GM21423 (cell line): ENCODE results near the gene CTDSP1.
A peak's percentile ranks its signal among the peaks of the same experiment; 100 is the strongest.

Experiments used
- ATAC-seq: cut with Tn5 transposase; IDR thresholded peaks from one replicate; pipeline ENCODE4 v1.9.1; 2021; ENCODE audit warnings: mild to moderate bottlenecking, moderate library complexity; ENCODE audit not compliant: unreplicated experiment

Gene CTDSP1

DNA sequence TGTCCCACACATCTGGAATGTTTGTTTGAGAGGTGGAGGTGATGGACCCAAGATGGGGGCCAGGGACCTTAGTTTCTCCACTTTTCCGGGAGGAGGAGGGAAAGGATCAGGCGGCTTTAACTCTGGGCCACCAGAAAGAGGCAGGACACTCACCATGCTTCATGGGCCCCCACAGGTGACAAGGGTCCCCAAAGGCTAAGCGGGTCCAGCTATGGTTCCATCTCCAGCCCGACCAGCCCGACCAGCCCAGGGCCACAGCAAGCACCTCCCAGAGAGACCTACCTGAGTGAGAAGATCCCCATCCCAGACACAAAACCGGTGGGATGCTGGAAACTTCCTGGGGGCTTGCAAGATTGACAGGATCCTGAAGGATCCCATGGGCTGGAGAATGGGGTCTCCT, 16.9 kb upstream of the CTDSP1 start:
- no peak for ATAC-seq

DNA sequence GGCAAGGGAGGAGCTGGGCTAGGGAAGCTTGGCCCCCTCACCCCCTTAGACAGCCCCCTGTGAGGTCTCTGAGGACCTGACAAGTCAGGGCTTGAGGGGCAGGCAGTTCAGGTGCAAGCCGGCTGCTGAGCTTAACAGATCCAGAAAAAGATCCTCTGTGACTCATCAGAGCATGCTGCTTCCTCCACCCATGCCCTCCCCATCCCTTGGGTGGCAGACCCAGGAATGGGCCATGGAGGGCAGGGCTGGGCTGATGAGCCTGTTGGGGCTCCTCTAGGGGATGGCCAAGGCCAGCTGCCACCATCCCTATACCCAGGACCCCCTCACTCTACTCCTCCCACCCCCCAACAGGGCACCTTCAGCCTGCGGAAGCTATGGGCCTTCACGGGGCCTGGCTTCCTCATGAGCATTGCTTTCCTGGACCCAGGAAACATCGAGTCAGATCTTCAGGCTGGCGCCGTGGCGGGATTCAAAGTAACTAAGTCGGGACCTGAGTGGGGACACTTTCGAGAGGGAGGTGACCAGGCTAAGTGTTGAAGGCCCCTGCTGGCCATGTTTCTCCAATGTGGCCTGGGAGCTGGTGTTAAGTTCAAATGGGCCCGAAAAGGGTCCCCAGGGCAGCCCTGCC, 15.7 kb upstream of the CTDSP1 start:
- no peak for ATAC-seq

DNA sequence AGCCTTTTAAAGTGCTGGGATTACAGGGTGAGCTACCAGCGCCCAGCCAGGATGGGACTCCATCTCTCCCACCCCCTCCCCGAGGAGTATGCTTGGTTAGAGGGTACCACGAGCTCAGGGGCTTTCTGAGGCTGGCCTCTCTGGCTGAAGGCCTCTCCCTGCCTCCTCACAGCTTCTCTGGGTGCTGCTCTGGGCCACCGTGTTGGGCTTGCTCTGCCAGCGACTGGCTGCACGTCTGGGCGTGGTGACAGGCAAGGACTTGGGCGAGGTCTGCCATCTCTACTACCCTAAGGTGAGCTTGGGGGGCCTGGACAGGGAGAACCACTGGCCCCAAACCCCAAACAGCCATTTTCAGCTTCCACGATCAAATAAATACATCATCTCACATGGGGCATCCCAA, 14.7 kb upstream of the CTDSP1 start:
- ATAC-seq, result no peak

DNA sequence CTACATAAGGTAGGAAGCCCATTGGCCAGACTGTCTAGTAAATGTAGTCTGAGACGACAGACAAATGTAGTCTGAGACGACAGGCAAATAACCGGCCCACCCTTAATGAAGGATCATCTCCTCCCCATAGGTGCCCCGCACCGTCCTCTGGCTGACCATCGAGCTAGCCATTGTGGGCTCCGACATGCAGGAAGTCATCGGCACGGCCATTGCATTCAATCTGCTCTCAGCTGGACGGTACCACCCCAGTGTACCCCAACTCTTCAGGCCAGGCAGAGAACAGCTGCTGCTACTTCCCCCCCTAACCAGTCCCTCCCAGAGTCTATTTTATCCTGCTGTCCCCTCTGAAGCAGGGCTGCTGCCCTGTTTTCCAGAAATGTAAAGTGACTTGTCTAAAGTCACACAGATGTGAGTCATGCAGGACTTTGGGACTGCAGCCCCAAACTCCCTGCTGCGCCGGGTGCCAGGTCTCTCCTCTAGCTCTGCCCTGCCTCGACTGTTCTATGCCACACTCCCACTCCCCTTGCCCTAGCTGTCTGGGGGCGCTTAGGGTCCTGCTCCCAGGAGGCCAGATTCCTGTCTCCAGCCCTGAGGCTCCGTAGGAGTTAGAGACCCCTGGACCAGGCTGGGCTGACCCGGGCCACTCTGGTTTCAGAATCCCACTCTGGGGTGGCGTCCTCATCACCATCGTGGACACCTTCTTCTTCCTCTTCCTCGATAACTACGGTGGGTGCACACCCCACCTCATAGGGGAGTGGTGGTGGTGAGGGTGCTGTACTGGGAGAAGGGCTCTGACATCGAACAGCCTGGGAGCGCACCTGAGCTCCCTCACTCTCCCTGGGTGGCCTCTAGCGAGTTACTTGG, 12.9 kb upstream of the CTDSP1 start:
- no peak for ATAC-seq

DNA sequence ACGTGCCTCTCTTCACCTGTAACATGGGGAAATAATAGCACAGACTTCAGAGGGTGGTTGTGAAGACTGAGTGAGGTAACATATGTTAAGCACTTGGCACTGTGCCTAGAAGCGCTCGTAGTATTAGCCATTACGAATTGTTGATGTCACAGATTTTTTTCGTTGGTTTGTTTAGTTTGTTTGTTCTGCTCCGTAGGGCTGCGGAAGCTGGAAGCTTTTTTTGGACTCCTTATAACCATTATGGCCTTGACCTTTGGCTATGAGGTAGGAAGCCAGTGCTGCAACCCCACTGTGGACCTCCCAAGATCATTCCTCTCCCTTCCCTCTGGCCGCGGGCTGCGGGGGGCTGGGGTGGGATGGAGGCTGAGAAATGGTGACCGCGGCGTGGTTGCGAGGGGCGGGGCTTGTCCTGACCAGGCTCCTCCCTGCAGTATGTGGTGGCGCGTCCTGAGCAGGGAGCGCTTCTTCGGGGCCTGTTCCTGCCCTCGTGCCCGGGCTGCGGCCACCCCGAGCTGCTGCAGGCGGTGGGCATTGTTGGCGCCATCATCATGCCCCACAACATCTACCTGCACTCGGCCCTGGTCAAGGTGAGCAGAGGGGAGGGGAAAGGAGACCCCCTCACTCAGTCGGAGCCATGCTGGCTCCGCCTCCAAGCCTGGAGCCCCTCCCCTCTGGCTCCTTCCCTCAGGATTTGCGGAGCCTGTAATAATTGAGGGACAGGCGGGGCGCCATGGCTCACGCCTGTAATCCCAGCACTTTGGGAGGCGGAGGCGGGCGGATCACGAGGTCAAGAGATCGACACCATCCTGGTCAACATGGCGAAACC, 12.1 kb upstream of the CTDSP1 start:
- no peak for ATAC-seq

DNA sequence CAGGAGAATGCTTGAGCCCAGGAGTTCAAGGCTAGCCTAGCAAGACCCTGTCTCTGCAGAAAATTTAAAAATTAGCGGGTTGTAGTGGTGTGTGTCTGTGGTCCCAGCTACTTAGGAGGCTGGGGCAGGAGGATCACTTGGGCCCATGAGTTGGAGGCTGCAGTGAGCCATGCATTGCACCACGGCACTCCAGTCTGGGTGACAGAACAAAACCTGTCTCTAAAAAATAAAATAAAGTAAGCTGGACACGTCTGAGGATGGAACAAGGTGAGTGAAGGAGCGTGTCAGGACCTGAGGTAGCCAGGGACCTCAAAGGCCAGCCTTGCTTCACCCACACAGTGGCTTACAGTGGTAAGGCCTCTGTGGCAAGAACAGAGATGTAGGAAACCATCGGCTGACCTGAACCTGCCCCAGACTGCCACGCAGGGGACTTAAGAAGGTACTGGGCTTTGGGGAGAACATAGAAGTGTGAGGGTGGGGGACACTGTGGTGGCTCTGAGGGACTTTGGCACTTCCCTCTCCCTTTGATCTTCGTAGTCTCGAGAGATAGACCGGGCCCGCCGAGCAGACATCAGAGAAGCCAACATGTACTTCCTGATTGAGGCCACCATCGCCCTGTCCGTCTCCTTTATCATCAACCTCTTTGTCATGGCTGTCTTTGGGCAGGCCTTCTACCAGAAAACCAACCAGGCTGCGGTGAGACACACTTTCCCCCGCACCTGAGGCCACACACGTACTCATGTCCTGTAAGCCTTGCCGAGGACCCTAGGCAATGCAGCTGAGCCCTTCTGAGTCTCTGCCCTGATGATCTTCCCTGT, 10.1 kb upstream of the CTDSP1 start:
- ATAC-seq, result no peak

DNA sequence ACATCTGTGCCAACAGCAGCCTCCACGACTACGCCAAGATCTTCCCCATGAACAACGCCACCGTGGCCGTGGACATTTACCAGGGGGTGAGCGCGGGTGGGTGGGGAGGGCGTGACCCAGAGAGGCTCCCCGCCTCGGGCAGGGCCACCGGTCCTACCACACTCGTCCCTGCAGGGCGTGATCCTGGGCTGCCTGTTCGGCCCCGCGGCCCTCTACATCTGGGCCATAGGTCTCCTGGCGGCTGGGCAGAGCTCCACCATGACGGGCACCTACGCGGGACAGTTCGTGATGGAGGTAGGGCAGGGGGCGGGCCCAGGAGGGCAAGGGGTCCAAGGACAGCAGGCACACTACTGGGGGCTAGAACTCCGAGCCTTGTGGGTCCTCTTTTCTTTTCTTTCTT, 8.5 kb upstream of the CTDSP1 start:
- no peak for ATAC-seq

DNA sequence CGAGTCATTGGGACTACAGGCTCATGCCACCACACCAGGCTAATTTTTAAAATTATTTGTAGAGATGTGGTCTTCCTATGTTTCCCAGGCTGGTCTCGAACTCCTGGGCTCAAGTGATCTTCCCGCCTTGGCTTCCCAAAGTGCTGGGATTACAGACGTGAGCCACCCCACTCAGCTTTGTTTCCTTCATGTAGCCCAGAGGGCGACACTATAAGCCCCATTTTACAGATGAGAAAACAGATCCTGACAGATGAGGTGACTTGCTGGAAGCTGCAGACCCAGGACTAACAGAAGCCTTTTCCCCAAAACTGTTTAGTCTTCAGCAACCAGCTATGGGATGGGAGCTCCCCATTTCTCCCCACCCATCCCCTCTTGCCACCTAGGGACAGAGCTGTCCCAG, 7.2 kb upstream of the CTDSP1 start:
- ATAC-seq, result no peak

DNA sequence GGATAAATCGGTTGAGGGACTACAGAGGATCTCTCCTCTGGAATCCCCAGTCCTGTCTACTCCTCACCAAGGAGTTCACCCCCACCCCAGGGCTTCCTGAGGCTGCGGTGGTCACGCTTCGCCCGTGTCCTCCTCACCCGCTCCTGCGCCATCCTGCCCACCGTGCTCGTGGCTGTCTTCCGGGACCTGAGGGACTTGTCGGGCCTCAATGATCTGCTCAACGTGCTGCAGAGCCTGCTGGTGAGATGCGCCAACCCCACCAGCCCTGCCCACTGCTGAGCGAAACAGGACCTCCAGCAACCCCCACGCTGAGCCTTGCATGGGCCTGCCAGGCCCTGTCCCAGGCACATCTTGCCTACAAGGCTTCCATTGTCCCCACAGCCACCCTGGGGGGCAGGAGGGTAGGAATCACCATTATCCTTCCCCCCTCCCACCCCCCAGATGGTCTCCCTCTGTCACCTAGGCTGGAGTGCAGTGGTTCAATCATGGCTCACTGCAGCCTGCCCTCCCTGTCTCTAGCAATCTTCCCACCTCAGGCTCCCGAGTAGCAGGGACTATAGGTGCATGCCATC, 6.7 kb upstream of the CTDSP1 start:
- no peak for ATAC-seq

DNA sequence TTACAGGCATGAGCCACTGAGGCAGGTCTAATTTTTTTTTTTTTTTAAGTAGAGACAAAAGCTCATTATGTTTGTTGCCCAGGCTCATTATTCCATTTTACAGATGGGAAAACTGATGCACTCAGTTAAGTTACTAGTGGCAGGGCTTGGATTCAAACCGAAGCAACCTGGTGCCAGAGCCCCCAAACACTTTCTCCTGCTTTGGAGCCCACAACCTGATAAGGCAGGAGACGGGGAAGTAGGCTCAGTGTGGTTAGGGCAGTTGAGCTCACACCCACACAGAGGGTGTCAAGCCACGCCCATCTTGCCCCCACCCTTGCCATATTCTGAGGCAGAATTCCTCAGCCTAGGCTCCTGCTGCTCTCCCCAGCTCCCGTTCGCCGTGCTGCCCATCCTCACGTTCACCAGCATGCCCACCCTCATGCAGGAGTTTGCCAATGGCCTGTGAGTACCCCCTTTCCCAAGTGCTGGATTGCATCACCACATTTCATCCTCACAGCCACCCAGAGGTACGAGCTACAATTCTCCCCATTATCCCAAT, 5.8 kb upstream of the CTDSP1 start:
- ATAC-seq, result no peak

DNA sequence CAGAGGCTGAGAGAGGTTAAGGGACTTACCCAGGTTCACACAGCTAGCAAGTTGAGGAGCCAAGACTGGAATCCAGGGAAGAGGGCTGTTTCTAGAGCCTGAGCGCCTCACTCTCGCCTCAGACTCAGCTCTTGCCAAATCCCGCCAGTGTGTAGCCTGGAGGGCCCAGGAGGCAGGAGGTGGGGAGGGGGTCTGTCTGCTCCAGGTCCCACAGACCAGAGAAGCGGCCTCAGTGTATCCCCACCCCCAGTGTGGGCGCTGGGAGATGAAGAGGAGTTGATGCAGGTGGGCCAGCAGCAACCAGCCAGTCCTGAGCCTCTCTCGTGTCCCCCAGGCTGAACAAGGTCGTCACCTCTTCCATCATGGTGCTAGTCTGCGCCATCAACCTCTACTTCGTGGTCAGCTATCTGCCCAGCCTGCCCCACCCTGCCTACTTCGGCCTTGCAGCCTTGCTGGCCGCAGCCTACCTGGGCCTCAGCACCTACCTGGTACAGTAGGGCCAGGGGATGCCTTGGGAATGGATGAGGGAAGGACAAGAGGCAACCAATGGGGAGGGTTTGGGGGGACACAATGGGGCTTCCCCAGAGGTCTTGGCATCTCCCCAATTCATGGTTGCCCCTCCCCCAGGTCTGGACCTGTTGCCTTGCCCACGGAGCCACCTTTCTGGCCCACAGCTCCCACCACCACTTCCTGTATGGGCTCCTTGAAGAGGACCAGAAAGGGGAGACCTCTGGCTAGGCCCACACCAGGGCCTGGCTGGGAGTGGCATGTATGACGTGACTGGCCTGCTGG, 5.2 kb upstream of the CTDSP1 start:
- no peak for ATAC-seq

DNA sequence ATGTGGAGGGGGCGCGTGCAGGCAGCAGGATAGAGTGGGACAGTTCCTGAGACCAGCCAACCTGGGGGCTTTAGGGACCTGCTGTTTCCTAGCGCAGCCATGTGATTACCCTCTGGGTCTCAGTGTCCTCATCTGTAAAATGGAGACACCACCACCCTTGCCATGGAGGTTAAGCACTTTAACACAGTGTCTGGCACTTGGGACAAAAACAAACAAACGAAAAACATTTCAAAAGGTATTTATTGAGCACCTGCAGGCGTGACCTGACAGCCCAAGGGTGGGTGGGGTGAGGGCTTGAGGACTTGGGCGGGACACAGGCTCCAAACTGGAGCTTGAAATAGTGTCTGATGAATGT, 4.6 kb upstream of the CTDSP1 start:
- ATAC-seq, result no peak

DNA sequence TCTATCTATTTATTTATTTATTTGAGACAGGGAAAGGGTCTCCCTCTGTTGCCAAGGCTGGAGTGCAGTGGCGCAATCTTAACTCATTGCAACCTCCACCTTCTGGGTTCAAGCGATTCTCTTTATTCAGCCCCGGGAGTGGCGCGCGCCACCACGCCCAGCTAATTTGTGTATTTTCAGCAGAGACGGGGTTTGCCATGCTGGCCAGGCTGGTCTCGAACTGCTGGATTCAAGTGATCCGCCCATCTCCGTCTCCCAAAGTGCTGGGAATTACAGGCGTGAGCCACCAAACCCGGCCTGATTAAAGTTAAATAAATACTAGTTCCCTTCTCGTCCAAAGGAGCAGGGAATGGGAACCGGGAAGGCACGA, 4.2 kb upstream of the CTDSP1 start:
- ATAC-seq, result no peak

DNA sequence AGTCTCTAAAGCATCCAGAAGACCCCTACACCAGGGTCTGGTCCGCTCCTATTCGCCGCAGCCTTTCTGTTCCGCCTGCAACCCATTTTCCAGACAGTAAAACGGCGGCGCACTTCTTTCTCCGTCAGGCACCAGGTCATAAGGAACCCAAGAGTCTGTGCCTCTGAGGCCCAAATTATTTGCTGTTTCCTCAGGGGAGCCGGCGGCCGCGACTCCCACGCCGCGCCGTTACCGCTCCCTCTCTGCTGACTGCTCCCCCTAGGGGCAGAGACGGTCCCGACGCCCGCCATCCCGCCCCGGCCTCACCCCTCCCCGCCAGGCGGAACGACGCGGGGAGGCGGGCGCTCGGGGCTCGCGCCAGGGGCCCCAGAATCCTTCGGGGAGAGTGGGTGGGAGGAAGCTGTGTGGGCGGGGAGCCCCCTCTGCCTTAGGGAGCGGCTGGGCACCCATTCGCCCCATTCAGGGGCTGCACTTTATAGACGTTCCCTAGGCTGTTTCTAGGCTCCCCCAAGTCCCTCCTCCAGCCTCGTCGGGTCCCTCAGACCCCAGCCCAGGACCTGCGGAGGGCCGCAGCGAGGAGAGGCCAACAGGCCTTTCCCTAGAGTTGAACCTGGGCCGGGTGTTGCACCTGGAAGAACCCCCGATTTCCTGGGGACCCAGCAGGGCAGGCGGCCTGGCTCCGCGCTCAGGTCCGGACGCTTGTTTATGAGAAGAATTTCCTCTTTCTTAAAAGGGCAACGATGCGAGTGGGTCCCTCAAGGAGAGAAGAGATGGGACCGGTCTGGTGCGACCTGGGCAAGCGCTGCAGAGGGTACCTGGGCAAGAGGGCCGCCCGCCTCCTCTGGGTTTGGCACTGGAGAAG, 3.6 kb upstream of the CTDSP1 start:
- ATAC-seq, result peak; percentile 48

DNA sequence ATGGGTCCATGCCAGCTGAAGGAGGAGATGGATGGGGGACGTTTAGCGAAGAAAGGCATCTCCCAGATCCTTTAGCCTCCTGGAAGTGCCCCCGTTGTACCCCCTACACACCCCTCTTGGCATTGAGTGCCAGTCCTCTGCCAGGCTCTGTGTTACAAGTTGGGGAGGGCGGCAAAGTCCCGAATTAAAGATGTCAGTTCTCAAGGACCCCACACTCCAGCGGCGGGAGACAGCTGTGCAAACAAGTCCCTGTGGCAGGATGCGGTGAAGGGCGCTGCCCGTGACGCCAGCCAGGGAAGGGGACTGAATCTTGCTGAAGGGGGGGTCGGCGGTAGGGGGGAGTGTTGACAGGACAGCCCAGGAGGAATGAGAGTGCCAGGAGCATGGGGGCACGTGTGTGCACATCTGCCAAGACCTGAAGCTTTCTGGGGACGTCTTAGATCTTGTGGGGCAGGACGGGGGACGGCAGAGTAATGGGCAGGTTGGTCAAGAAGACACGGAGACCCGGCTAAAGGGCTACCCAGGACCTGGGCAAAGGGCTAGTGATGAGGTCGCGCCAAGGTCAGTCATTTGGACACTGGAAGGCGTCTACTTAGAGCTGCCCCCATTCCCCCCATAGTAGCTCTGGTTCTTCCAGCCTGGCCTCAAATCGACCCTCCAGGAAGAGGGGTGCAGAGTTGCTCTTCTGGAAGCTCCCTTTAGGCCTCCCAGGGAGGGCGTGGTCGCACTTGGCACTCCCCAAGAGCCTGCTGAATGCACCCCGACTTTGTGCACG, 2.8 kb upstream of the CTDSP1 start:
- ATAC-seq, result no peak

DNA sequence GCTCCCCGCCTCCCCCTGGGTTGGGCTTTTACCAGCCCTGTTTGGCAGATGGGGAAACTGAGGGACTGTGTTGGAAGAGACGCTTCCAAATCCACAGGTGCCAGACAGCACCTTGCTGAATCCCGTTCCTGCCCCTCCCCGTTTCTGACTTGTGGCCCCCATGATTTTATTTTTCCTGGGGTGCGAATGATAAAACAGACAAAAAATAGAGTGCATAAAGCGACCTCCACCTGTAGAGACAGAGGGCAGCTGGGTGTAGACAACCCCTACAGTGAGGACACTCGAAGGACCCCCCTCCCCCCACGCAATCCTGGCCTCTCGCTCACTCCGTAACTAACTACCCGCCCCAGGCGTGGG, 2.2 kb upstream of the CTDSP1 start:
- ATAC-seq, result no peak

DNA sequence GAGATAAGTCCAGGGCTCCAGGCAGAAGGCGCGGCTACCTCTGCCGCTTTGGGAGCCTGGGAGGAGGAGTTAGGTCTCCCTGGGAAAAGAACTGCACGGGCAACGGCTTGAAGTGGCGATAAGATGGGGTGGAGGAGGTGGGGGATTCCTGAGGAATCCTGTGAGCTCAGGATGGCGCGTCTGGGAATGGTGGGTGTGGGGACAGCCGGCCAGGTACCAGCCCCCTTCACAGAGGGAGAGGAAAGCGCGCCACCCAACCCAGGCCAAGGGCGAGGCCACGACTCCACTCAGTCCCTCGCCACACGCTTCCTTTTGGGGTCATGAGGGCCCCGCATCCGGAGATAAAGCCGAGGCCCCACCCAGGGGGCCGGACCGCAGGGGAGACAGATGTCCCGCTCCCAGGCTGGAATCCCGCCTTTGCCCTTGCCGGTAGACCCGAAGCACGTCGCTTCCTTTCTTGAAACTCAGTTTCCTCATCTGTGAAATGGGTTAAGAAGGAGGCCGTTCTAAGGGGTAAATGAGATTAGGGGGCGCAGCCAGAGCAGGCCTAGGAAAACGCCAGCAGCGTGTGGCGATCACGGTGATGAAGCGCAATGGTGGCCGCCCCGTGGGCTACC, 1.7 kb upstream of the CTDSP1 start:
- peak; percentile 24 for ATAC-seq
